ENCODE results near the gene CNPY1.
"Not testable (repeated sequence)": the region's sequence is repeated elsewhere in the genome, so short reads cannot be mapped to it uniquely, and the experiment has no call there.

Gene CNPY1

DNA sequence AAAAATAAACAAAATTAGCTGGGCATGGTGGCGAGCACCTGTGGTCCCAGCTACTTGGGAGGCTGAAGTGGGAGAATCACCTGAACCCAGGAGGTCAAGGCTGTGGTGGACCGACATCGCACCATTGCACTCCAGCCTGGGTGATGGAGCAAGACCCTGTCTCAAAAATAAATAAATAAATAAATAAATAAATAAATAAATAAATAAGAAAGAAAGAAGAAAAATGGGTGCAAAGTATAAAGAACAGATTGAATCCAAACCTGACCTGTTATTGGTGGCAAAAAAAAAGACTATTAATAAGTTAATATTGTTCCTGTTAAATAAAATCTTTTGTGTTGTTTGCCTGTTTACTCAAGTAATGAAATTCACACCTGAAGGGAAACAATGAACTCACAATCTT is 27.0 kb downstream of the CNPY1 start:
- H2AK5ac ChIP-seq (ENCODE audit: low read length, severe bottlenecking): not testable (repeated sequence)
- WGBS: 77% methylated on average over 1 of the region's 3 CpGs

DNA sequence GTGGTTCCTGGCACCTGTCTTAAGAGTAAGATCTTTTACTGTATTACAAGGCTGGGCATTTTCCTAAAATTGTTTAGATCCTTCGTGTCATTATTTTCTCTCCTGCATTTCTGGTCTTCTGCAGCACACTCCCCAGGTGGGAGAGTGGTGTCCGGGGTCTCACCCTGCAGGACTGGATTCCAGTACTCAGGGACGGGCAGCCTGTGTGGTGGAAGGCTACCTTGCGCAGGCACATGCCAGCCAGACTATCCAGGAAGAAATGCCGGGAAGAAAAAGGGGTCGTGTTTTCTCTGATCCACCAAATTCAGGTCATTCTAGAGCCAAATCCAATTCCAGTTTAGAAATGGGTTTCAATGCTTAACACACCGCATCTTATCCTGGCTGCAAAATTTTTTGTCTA is 27.7 kb downstream of the CNPY1 start:
- H3K36me3 ChIP-seq (ENCODE audit: control insufficient read depth in 1 of 2, insufficient read depth in 2 of 2, low read depth in 1 of 2, low read length in 2 of 2): no peaks in the 10 kb centered on the region
- H3K4me3 ChIP-seq (ENCODE audit: insufficient read depth in 1 of 2, low read depth in 1 of 2, low read length in 2 of 2): no peak overlapping the region
- H3K4me1 ChIP-seq (ENCODE audit: control insufficient read depth, insufficient read depth, low read depth, low read length): no peaks in the 10 kb centered on the region
- WGBS: 83% methylated on average over 7 of the region's 7 CpGs
- H2BK12ac ChIP-seq (ENCODE audit: low read length in 2 of 2): no peak overlapping the region
- H3K18ac ChIP-seq (ENCODE audit: low read depth in 1 of 2, low read length in 2 of 2): no peak overlapping the region
- no peak overlapping the region for H2BK15ac ChIP-seq (ENCODE audit: low read depth, poor library complexity, severe bottlenecking)
- no peak for DNase-seq
- no peak overlapping the region for H3K14ac ChIP-seq (ENCODE audit: low read length in 2 of 2)
- no peak overlapping the region for H4K91ac ChIP-seq (ENCODE audit: low read length)
- H4K8ac ChIP-seq (ENCODE audit: low read length): no peak overlapping the region
- H2BK120ac ChIP-seq (ENCODE audit: low read depth, low read length): no peak overlapping the region
- no peak overlapping the region for H3K9ac ChIP-seq (ENCODE audit: low read length)
- no peak overlapping the region for H2AFZ ChIP-seq (ENCODE audit: low read depth, low read length)
- no peak overlapping the region for H3K4me2 ChIP-seq (ENCODE audit: low read length, poor library complexity, severe bottlenecking)
- H3K9me3 ChIP-seq (ENCODE audit: control insufficient read depth, low read length): no peaks in the 10 kb centered on the region
- H2BK5ac ChIP-seq (ENCODE audit: low read depth, low read length, poor library complexity, severe bottlenecking): no peak overlapping the region
- no peak overlapping the region for H3K4ac ChIP-seq (ENCODE audit: low read depth in 1 of 2, low read length in 2 of 2)
- H3K27ac ChIP-seq (ENCODE audit: low read length, poor library complexity, severe bottlenecking): no peak overlapping the region
- no peaks in the 10 kb centered on the region for H3K79me1 ChIP-seq (replicated peaks; ENCODE audit: low read length, poor library complexity, severe bottlenecking)
- H2AK5ac ChIP-seq (ENCODE audit: low read length, severe bottlenecking): no peak overlapping the region
- no peak overlapping the region for H3K23ac ChIP-seq (ENCODE audit: low read length in 2 of 2)
- peaks cover 61 to 65% of the 10 kb centered on the region in 2 experiments for H3K27me3 ChIP-seq (ENCODE audit: control insufficient read depth in 1 of 2, insufficient read depth in 1 of 2, low read length in 2 of 2)

More for the DNA sequence above, 27.0 kb downstream of the CNPY1 start:
- H4K91ac ChIP-seq (ENCODE audit: low read length); H2BK5ac ChIP-seq (ENCODE audit: low read depth, low read length, poor library complexity, severe bottlenecking); H2AFZ ChIP-seq (ENCODE audit: low read depth, low read length); H3K18ac ChIP-seq (ENCODE audit: low read depth in 1 of 2, low read length in 2 of 2); H3K36me3 ChIP-seq (ENCODE audit: control insufficient read depth in 1 of 2, insufficient read depth in 2 of 2, low read depth in 1 of 2, low read length in 2 of 2); H4K8ac ChIP-seq (ENCODE audit: low read length); H3K9ac ChIP-seq (ENCODE audit: low read length); H3K27ac ChIP-seq (ENCODE audit: low read length, poor library complexity, severe bottlenecking); H3K4me3 ChIP-seq (ENCODE audit: insufficient read depth in 1 of 2, low read depth in 1 of 2, low read length in 2 of 2); H3K4ac ChIP-seq (ENCODE audit: low read depth in 1 of 2, low read length in 2 of 2); H3K9me3 ChIP-seq (ENCODE audit: control insufficient read depth, low read length); DNase-seq; H3K23ac ChIP-seq (ENCODE audit: low read length in 2 of 2); H3K79me1 ChIP-seq (replicated peaks; ENCODE audit: low read length, poor library complexity, severe bottlenecking); H3K4me1 ChIP-seq (ENCODE audit: control insufficient read depth, insufficient read depth, low read depth, low read length); H2BK12ac ChIP-seq (ENCODE audit: low read length in 2 of 2); H3K14ac ChIP-seq (ENCODE audit: low read length in 2 of 2); H3K4me2 ChIP-seq (ENCODE audit: low read length, poor library complexity, severe bottlenecking); H2BK15ac ChIP-seq (ENCODE audit: low read depth, poor library complexity, severe bottlenecking); H2BK120ac ChIP-seq (ENCODE audit: low read depth, low read length): not testable (repeated sequence)
- peaks cover 61 to 62% of the 10 kb centered on the region in 2 experiments for H3K27me3 ChIP-seq (ENCODE audit: control insufficient read depth in 1 of 2, insufficient read depth in 1 of 2, low read length in 2 of 2)

DNA sequence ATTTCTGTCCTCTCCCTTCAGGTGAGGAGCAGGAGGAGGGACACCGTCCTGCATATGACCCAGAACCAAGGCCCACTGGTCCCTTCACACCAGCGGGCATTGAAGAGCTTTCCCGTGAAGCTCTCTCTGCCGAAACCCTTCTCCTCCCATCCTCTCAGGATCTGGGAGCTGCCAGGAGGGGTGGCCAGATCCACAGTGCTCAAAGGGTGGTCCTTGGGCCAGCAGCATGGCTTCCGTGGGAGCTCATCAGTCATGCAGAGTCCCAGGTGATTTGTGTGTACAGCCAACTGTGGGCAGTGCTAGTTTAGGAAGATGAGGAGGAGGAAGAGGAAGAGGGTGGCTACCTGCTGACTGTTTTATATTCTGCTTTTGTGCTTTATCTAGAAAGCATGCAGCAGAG is 28.4 kb downstream of the CNPY1 start:
- no peaks in the 10 kb centered on the region for H3K79me1 ChIP-seq (replicated peaks; ENCODE audit: low read length, poor library complexity, severe bottlenecking)
- 72% methylated on average over 5 of the region's 5 CpGs for WGBS
- no peaks in the 10 kb centered on the region for H3K4me1 ChIP-seq (ENCODE audit: control insufficient read depth, insufficient read depth, low read depth, low read length)
- H3K36me3 ChIP-seq (ENCODE audit: control insufficient read depth in 1 of 2, insufficient read depth in 2 of 2, low read depth in 1 of 2, low read length in 2 of 2): no peaks in the 10 kb centered on the region
- H3K4me3 ChIP-seq (ENCODE audit: insufficient read depth in 1 of 2, low read depth in 1 of 2, low read length in 2 of 2): no peak overlapping the region
- no peak overlapping the region for H3K14ac ChIP-seq (ENCODE audit: low read length in 2 of 2)
- no peak overlapping the region for H3K27ac ChIP-seq (ENCODE audit: low read length, poor library complexity, severe bottlenecking)
- H2AFZ ChIP-seq (ENCODE audit: low read depth, low read length): no peak overlapping the region
- no peak overlapping the region for H2BK120ac ChIP-seq (ENCODE audit: low read depth, low read length)
- DNase-seq: no peak
- H3K9ac ChIP-seq (ENCODE audit: low read length): no peak overlapping the region
- no peak overlapping the region for H2AK5ac ChIP-seq (ENCODE audit: low read length, severe bottlenecking)
- H2BK15ac ChIP-seq (ENCODE audit: low read depth, poor library complexity, severe bottlenecking): no peak overlapping the region
- H3K18ac ChIP-seq (ENCODE audit: low read depth in 1 of 2, low read length in 2 of 2): no peak overlapping the region
- H3K9me3 ChIP-seq (ENCODE audit: control insufficient read depth, low read length): no peaks in the 10 kb centered on the region
- H3K27me3 ChIP-seq (ENCODE audit: control insufficient read depth in 1 of 2, insufficient read depth in 1 of 2, low read length in 2 of 2): peaks cover 58 to 65% of the 10 kb centered on the region in 2 experiments
- no peak overlapping the region for H4K91ac ChIP-seq (ENCODE audit: low read length)
- H3K23ac ChIP-seq (ENCODE audit: low read length in 2 of 2): no peak overlapping the region
- H3K4ac ChIP-seq (ENCODE audit: low read depth in 1 of 2, low read length in 2 of 2): no peak overlapping the region
- H3K4me2 ChIP-seq (ENCODE audit: low read length, poor library complexity, severe bottlenecking): no peak overlapping the region
- H4K8ac ChIP-seq (ENCODE audit: low read length): no peak overlapping the region
- no peak overlapping the region for H2BK5ac ChIP-seq (ENCODE audit: low read depth, low read length, poor library complexity, severe bottlenecking)
- no peak overlapping the region for H2BK12ac ChIP-seq (ENCODE audit: low read length in 2 of 2)

DNA sequence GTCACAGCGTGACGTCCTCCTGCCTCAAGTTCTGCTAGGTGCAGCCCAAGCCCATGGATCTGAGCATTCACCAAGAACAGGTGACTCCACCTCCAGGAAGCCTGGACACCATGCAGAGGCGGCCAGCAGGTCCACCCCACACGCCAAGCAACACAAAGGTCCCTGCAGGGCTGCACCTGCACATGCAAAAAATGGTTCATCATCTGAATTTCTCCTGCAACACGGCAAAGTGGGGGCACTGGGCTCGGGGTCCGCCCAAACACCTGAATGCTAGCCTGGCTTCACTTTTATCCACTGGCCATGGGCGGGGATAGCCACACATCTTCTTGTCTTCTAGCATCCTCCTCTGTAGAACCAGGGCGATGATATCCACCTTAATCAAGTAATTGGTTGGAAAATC is 28.9 kb downstream of the CNPY1 start:
- Histone ChIP-seq H2BK120ac (ENCODE audit: low read depth, low read length) (no peak overlapping the region), H3K14ac (ENCODE audit: low read length in 2 of 2) (no peak overlapping the region), H3K4ac (ENCODE audit: low read depth in 1 of 2, low read length in 2 of 2) (no peak overlapping the region), H2BK12ac (ENCODE audit: low read length in 2 of 2) (no peak overlapping the region), H3K9me3 (ENCODE audit: control insufficient read depth, low read length) (no peaks in the 10 kb centered on the region), H2AFZ (ENCODE audit: low read depth, low read length) (no peak overlapping the region), H3K18ac (ENCODE audit: low read depth in 1 of 2, low read length in 2 of 2) (no peak overlapping the region), H3K4me2 (ENCODE audit: low read length, poor library complexity, severe bottlenecking) (no peak overlapping the region), H4K91ac (ENCODE audit: low read length) (no peak overlapping the region), H4K8ac (ENCODE audit: low read length) (no peak overlapping the region), H3K27ac (ENCODE audit: low read length, poor library complexity, severe bottlenecking) (no peak overlapping the region), H2BK5ac (ENCODE audit: low read depth, low read length, poor library complexity, severe bottlenecking) (no peak overlapping the region), H2AK5ac (ENCODE audit: low read length, severe bottlenecking) (no peak overlapping the region), H3K36me3 (ENCODE audit: control insufficient read depth in 1 of 2, insufficient read depth in 2 of 2, low read depth in 1 of 2, low read length in 2 of 2) (no peaks in the 10 kb centered on the region), H3K4me1 (ENCODE audit: control insufficient read depth, insufficient read depth, low read depth, low read length) (no peaks in the 10 kb centered on the region), H3K27me3 (ENCODE audit: control insufficient read depth in 1 of 2, insufficient read depth in 1 of 2, low read length in 2 of 2) (peaks cover 56 to 65% of the 10 kb centered on the region in 2 experiments), H3K79me1 (replicated peaks; ENCODE audit: low read length, poor library complexity, severe bottlenecking) (no peaks in the 10 kb centered on the region), H3K23ac (ENCODE audit: low read length in 2 of 2) (no peak overlapping the region), H3K9ac (ENCODE audit: low read length) (no peak overlapping the region), H3K4me3 (ENCODE audit: insufficient read depth in 1 of 2, low read depth in 1 of 2, low read length in 2 of 2) (no peak overlapping the region), H2BK15ac (ENCODE audit: low read depth, poor library complexity, severe bottlenecking) (no peak overlapping the region)
- DNase-seq: no peak
- 62% methylated on average over 9 of the region's 9 CpGs for WGBS

Data from mesenchymal stem cell (in vitro differentiated cells and primary cell).